Esophagus muscularis mucosa (tissue), 4 donors: Measurements from ENCODE around the gene EBF4.

Experiments
- CTCF ChIP-seq, 3 experiments: fragments of 200-600 bp in 2 of 3; fragments of 450-650 bp in 1 of 3; sonication (generic) in 2 of 3; IDR thresholded peaks; one replicate each; pipeline ENCODE4 v1.5.1; 2017 to 2019; ENCODE audit warnings: antibody characterized with exemption in 3 of 3, mild to moderate bottlenecking in 2 of 3, moderate library complexity in 1 of 3
- EP300 ChIP-seq: sonication (generic); formaldehyde crosslinking; IDR thresholded peaks from one replicate; pipeline ENCODE4 v1.6.1; 2017; ENCODE audit warnings: antibody characterized with exemption
- POLR2A ChIP-seq: fragments of 450-650 bp; IDR thresholded peaks from one replicate; pipeline ENCODE4 v1.6.1; 2017; ENCODE audit warnings: antibody characterized with exemption, moderate library complexity, mild to moderate bottlenecking, low read depth
- POLR2AphosphoS5 ChIP-seq, 2 donors: sonication (generic); formaldehyde crosslinking; IDR thresholded peaks; one replicate each; pipeline ENCODE4 v1.6.1; 2017; ENCODE audit warnings: antibody characterized with exemption in 2 of 2

GRCh38 chr20:2708073-2708415 is 15.5 kb downstream of the EBF4 start:
- no peak for TF ChIP-seq POLR2AphosphoS5 (IDR thresholded peaks at IDR 0.05)
- TF ChIP-seq EP300, result no peak
- no peak for TF ChIP-seq CTCF (IDR thresholded peaks at IDR 0.05)
- no peak for TF ChIP-seq POLR2A
